CD4-positive, alpha-beta T cell treated with Interleukin-6 at 100 ng/mL for 8 hours (primary cell): Measurements from ENCODE around the gene CHTF8.

Experiments used
- DNase-seq: peaks from one replicate; pipeline ENCODE4 v3.0.0-alpha.2; 2020; ENCODE audit warnings: mixed read lengths, low spot score

Gene CHTF8

DNA sequence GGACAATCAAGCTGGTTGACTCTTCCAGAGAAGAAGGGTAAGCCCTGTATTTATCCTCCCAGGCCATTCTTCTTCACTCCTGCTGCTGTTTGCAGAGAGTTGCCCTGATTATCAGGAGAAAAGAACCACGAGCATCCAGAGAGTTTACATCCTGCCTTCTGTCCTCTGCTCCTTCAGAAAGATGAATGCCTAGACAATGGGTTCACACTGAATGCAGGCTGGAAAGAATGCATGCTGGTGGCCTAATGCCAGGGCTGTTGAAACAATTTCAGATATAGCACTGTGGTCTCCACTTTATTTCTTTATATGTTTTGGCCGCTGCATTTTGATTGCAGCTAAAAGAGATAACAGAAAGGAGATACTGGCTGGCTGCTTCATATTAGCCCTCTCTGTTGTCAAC, 48.1 kb downstream of the CHTF8 start:
- no peak for DNase-seq

- DNase-seq: no peak
Observed at GRCh38 chr16:69083306-69083941, 49.0 kb downstream of the CHTF8 start.

- DNase-seq: no peak
Observed at GRCh38 chr16:69079697-69080096, 52.7 kb downstream of the CHTF8 start.

- DNase-seq: no peak
Observed at GRCh38 chr16:69078073-69078472, 54.3 kb downstream of the CHTF8 start.

DNA sequence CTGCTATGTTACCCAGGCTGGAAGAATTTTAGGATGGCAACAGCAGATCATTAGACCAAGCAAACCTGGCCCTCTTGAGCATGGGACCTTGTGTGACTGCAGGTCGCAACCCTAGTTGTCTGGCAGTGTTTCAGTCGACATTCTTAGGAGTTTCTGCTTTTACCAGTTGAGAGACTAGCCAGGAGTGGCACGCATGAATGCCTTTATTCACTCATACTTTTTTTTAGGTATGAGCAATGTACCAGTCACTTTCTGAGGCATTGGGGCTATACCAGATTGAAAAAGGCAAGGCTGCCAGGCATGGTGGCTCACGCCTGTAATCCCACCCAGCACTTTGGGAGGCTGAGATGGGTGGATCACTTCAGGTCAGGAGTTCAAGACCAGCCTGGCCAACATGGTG, 55.1 kb downstream of the CHTF8 start:
- DNase-seq: no peak

GRCh38 chr16:69073181-69073702, 59.1 kb downstream of the CHTF8 start:
- no peak for DNase-seq

GRCh38 chr16:69072640-69072974, 59.8 kb downstream of the CHTF8 start:
- no peak for DNase-seq

DNA sequence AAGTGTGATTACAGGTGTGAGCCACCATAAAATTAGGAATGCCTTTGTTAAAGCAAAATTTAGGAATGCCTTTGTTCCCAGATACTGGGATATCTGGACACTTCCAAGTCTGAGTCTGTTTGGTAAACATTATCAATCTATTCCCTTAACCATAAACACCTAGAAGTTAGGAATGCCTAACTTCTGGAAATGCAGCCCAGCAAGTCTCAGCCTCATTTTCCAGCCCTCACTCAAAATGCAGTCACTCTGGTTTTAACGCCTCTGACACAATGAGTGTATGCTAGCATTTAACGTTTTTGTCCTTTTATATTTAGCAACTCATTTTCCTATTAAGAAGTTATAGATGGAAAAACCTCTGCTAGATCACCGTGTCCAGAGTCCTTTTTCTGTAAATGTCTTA, 61.4 kb downstream of the CHTF8 start:
- DNase-seq: no peak

- DNase-seq: no peak
Observed at GRCh38 chr16:69069504-69069903, 62.9 kb downstream of the CHTF8 start.
